GM12801 (cell line): ENCODE measurements around the gene BMPR1B.

ENCODE experiments used
- CTCF ChIP-seq: IDR thresholded peaks from one replicate; pipeline ENCODE4 v1.5.1; 2011; ENCODE audit warnings: control low read depth; ENCODE audit not compliant: insufficient read length; ENCODE audit errors: extremely low read depth

The BMPR1B gene

DNA sequence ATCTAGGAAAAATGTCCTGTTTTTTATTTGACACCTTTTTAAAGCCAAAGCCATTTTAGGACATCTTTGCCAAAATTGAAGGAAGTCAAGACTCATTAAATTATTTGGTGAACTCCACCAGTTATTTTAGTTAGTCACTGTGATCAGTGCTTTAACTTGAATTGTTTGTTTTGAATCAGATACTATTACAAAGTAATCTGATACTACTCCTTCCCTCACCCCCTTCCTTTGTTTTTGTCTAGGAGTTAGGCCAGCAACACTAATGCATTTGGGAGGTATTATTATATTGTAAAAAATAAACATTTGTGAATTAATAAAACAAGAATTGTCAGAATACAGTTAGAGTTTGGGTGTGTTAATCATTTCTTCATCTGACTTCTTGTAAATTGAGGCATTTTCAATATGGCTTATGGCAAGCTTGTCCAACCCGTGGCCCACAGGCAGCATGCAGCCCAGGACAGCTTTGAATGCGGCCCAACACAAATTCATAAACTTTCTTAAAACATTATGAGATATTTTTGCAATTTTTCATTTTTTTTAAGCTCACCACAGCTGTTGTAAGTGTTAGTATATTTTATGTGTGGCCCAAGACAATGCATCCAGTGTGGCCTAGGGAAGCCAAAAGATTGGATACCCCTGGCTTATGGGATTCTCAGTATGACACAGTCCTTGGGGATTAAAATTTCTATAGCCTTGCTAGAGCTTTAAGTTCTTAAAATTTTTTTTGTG is 182.2 kb downstream of the BMPR1B start:
- TF ChIP-seq CTCF, result no peak

GRCh38 chr4:94940520-94940908 is 182.8 kb downstream of the BMPR1B start:
- no peak for TF ChIP-seq CTCF

DNA sequence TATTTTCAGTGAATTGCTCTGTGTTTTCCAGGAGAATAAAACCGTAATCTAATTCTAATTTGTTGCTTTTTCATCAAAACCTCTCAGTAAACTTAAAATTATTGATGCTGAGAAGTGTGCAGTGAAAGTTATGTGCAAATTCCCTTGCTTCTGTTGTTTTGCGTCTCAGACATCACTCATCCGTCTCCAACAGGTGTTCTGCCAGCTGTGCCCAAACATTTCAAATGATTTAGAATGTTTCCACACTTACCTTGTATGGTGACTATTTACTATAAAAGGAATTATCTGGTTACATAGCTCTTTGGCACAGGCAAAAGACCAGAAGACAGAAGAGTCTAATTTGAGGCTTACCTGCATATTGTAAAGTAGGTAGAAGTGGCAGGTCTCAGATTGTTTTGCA is 184.0 kb downstream of the BMPR1B start:
- no peak for TF ChIP-seq CTCF

DNA sequence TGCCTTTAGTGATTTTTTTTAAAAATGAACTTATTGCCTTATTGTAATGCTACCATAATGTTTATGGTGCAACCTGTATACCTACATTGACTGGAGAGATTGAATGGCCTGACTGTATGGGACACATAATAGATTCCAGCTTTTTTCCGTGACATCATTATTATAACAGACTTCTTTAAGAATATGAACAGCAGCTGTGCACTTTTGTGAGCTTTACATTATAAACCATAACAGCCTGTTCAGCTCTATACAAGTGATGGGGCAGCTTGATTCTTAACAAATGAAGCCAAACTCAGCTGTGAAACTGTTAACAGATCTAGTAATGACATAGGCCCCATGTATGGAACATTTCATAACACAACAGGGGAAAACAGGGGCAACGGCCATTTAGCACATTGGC is 187.0 kb downstream of the BMPR1B start:
- no peak for TF ChIP-seq CTCF

- no peak for TF ChIP-seq CTCF
Measured at GRCh38 chr4:94947681-94948108, 189.9 kb downstream of the BMPR1B start.

- no peak for TF ChIP-seq CTCF
Measured at GRCh38 chr4:94954251-94954650, 196.5 kb downstream of the BMPR1B start.

GRCh38 chr4:94957030-94957429 is 199.3 kb downstream of the BMPR1B start:
- no peak for TF ChIP-seq CTCF
